Endothelial cell (in vitro differentiated cells): ENCODE results near the gene ADGRB2. TPM values are rescaled to one million over a fixed set of nuclear protein-coding genes. Genes with fewer than 3 reads are reported as not detected.

ENCODE experiments used
- DNase-seq: peaks from one replicate; pipeline ENCODE4 v3.0.0; 2021; ENCODE audit warnings: low spot score
- H3K27ac Mint-ChIP-seq: one replicate; pipeline ENCODE4 v1.8.0; 2021; ENCODE audit warnings: mixed read lengths, inconsistent platforms; ENCODE audit not compliant: unreplicated experiment
- H3K27me3 Mint-ChIP-seq: one replicate; pipeline ENCODE4 v1.8.0; 2021; ENCODE audit warnings: mild to moderate bottlenecking, moderate library complexity, mixed read lengths, inconsistent platforms; ENCODE audit not compliant: unreplicated experiment
- H3K36me3 Mint-ChIP-seq: one replicate; pipeline ENCODE4 v1.8.0; 2021; ENCODE audit warnings: mild to moderate bottlenecking, low read depth, mixed read lengths, inconsistent platforms; ENCODE audit not compliant: unreplicated experiment
- H3K4me1 Mint-ChIP-seq: one replicate; pipeline ENCODE4 v1.8.0; 2021; ENCODE audit warnings: mild to moderate bottlenecking, mixed read lengths, inconsistent platforms; ENCODE audit not compliant: unreplicated experiment
- H3K4me3 Mint-ChIP-seq: one replicate; pipeline ENCODE4 v1.8.0; 2021; ENCODE audit warnings: mild to moderate bottlenecking, mixed read lengths, inconsistent platforms; ENCODE audit not compliant: unreplicated experiment
- H3K9me3 Mint-ChIP-seq: one replicate; pipeline ENCODE4 v1.8.0; 2021; ENCODE audit warnings: mixed read lengths, inconsistent platforms; ENCODE audit not compliant: unreplicated experiment
- CTCF ChIP-seq: fragments of 200-600 bp; sonication (generic); IDR thresholded peaks from one replicate; pipeline ENCODE4 v1.5.0; 2021; ENCODE audit warnings: antibody characterized with exemption; ENCODE audit not compliant: unreplicated experiment
- long read RNA-seq: library from polyadenylated mRNA; unstranded; transcript quantifications from one replicate; pipeline ENCODE4 v2.0.0, GENCODE V29; 2020; ENCODE audit not compliant: unreplicated experiment
- total RNA-seq: library from RNA; stranded (reverse); fragmentation: NEBNext Ultra II Directional; extraction: Animal tissue kit (Norgen Biotek cat#: 25700); gene quantifications from one replicate; pipeline ENCODE4 v1.2.1, GENCODE V29; 2021; ENCODE audit not compliant: unreplicated experiment

The ADGRB2 gene
- total RNA-seq: 0.44 TPM
- long read RNA-seq: 0 reads

- Mint-ChIP-seq H3K27ac (no peak within 1 kb of the TSS), H3K4me3 (peak within 1 kb of the TSS; percentile 78), H3K27me3 (peaks cover 9% of the 10 kb centered on the region), H3K36me3 (peaks cover 7% of the 10 kb centered on the region), H3K4me1 (peaks cover 8% of the 10 kb centered on the region), H3K9me3 (no peaks in the 10 kb centered on the region)
- DNase-seq: no peak
- TF ChIP-seq CTCF: no peak
These were observed at the start of gene ADGRB2 for GRCh38 chr1:31764312-31765040. ADGRB2 (minus strand) TSS chr1:31764340; CDS start chr1:31757221, 7,119 bp downstream.

GRCh38 chr1:31812158-31812829, 48.2 kb upstream of the ADGRB2 start:
- DNase-seq: no peak
- Mint-ChIP-seq H3K4me1 (no peaks in the 10 kb centered on the region), H3K27me3 (peaks cover 1% of the 10 kb centered on the region), H3K4me3 (no peak overlapping the region), H3K27ac (no peak overlapping the region), H3K36me3 (no peaks in the 10 kb centered on the region), H3K9me3 (no peaks in the 10 kb centered on the region)
- TF ChIP-seq CTCF: no peak

- no peak for TF ChIP-seq CTCF
- Mint-ChIP-seq H3K4me1 (no peaks in the 10 kb centered on the region), H3K36me3 (no peaks in the 10 kb centered on the region), H3K4me3 (no peak overlapping the region), H3K27ac (no peak overlapping the region), H3K9me3 (no peaks in the 10 kb centered on the region), H3K27me3 (peaks cover 1% of the 10 kb centered on the region)
- DNase-seq: peak; percentile 43
These were observed 47.5 kb upstream of the ADGRB2 start for GRCh38 chr1:31811605-31812004.

- Mint-ChIP-seq H3K4me1 (no peaks in the 10 kb centered on the region), H3K36me3 (no peaks in the 10 kb centered on the region), H3K27me3 (peaks cover 1% of the 10 kb centered on the region), H3K4me3 (no peak overlapping the region), H3K9me3 (no peaks in the 10 kb centered on the region), H3K27ac (no peak overlapping the region)
- no peak for DNase-seq
- TF ChIP-seq CTCF: no peak
These were observed 45.6 kb upstream of the ADGRB2 start for GRCh38 chr1:31809698-31810097.
